GM19395 (cell line): ENCODE data around the gene MTHFR.

Experiments used
- ATAC-seq: cut with Tn5 transposase; IDR thresholded peaks from one replicate; pipeline ENCODE4 v1.9.1; 2021; ENCODE audit warnings: mild to moderate bottlenecking, moderate library complexity; ENCODE audit not compliant: unreplicated experiment

The MTHFR gene

GRCh38 chr1:11736746-11737639 is 68.8 kb downstream of the MTHFR start:
- ATAC-seq = no peak

- ATAC-seq = peak; percentile 66
Observed at GRCh38 chr1:11735854-11736745, 69.7 kb downstream of the MTHFR start, which contains the start of gene AGTRAP. Gene AGTRAP (plus strand): TSS chr1:11736136. CDS start chr1:11736209, 73 bp downstream.
